ENCODE data around the gene SIRT7. TPM values are rescaled to one million over a fixed set of nuclear protein-coding genes. Genes with fewer than 3 reads are reported as not detected.

SIRT7 gene, protein sequence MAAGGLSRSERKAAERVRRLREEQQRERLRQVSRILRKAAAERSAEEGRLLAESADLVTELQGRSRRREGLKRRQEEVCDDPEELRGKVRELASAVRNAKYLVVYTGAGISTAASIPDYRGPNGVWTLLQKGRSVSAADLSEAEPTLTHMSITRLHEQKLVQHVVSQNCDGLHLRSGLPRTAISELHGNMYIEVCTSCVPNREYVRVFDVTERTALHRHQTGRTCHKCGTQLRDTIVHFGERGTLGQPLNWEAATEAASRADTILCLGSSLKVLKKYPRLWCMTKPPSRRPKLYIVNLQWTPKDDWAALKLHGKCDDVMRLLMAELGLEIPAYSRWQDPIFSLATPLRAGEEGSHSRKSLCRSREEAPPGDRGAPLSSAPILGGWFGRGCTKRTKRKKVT
- total RNA-seq, result 14.6 and 18.5 TPM in 2 replicates

DNA sequence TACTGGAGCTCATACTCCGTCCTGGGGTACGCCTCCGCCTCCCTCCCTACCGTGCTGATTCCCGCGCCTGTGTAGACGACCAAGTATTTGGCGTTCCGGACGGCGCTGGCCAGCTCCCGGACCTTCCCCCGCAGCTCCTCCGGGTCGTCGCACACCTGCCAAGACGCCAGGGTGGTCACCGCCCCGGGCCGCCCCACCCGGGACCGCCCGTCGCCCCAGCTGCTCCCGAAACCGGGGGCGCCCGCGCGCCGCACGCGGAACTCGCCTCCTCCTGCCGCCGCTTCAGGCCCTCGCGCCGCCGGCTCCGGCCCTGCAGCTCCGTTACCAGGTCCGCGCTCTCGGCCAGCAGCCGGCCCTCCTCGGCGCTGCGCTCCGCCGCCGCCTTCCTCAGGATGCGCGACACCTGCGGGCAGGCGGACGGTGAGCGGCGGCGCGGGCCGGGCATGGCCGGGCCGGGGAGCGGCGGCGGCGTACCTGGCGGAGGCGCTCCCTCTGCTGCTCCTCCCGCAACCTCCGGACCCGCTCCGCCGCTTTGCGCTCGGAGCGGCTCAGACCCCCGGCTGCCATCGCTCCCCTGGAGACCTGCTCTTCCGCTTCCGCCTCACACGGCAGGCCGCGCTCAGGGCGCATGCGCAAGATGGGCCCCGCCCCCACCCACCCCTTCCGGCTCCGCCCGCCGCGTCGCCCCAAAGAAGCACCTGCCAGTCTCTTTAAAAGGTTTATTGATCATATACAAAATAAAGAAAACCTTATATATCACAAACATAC is at the start of gene SIRT7:
TSS of gene SIRT7 (minus strand) at position 612 of the 768 bp plus-strand sequence. CDS start at position 567, 45 bp downstream.

DNA sequence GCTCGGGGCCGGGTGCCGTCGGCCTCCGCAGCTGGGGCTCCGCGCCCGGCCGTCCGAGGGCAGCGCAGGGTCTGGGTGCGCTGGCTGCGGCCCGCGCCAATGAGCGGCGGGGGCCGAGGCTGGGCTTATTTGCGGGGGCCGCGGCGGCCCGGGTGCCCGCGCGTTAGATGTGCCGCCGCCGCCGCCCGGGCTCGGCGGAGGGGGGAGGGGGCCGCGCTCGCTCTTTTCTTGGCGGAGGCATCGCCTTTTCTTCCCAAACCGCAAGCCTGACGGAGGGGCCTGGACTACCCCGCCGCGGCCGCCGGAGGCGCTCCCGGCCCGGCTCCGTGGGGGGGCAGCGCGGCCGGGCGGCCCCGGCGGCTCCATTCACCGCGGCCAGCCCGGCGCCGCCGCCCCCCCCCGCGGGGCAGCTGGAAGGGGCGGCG is 43.1 kb upstream of the SIRT7 start, which contains the start of gene NOTUM:
TSS of gene NOTUM (minus strand) at position 101 of the 425 bp plus-strand sequence. CDS start 278 bp downstream, outside the sequence.

DNA sequence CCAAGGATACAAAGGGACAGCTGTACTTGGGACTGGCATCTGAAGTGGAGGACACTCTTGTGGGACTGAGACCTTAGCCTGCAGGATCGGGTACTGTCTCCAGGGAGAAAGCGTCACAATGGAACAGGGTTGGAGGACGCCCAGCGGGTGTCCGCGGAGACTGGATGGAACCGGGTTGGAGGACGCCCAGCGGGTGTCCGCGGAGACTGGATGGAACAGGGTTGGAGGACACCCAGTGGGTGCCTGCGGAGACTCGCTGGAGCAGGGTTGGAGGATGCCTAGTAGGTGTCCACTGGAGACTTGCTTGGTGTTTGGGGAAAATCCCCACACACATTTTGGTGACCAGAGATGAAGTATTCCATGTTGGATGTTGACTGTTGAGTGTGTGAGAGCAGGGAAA is 29.2 kb upstream of the SIRT7 start, which contains the start of gene MYADML2:
TSS of gene MYADML2 (minus strand) at position 45 of the 400 bp plus-strand sequence. CDS start 5,492 bp downstream, outside the sequence.

DNA sequence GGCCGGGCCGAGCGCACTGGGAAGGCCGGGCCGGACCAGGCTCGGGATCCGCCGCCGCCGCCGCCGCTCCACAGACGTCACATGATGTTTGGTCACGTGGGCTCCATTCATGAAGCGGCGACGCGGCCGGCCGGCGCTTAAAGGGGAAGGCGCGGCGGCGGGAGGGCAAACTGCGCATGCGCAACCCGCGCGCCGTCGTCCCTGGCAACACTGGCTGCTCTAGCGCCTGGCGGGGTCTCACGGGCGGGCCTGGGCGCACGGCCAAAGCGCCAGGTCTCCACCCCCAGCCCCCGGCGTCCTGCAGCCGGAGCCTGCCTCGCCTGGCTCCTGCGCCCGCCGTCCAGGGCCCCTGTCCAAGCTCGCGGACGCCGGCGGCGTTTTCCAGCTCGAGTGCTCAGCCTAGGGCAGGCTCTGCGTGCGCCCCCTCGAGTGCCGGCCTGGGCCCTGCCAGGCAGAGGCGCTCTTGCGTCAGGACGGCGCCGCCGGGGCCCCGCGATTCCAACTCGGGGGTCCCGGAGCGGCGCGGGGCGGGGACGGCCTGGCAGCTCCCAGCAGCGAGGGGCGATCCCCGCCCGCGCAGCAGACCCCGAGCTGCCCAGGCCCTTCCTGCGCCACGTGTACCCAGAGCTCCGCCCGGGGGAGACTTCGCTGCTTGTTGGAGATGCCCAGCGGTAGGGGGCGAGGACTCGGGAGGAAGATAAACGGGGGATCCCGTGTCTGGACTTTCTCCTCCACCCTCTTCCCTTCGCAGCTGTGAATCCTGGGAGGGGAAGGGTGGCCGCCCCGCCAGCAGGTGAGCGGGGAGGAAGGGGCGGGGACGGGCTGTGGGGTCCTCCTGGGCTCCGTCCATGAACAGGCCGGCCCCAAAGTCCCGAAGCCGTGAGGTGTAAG is 9.9 kb upstream of the SIRT7 start, which contains the start of gene MAFG:
TSS of gene MAFG (minus strand) at position 83 of the 891 bp plus-strand sequence. CDS start 4,550 bp downstream, outside the sequence.

DNA sequence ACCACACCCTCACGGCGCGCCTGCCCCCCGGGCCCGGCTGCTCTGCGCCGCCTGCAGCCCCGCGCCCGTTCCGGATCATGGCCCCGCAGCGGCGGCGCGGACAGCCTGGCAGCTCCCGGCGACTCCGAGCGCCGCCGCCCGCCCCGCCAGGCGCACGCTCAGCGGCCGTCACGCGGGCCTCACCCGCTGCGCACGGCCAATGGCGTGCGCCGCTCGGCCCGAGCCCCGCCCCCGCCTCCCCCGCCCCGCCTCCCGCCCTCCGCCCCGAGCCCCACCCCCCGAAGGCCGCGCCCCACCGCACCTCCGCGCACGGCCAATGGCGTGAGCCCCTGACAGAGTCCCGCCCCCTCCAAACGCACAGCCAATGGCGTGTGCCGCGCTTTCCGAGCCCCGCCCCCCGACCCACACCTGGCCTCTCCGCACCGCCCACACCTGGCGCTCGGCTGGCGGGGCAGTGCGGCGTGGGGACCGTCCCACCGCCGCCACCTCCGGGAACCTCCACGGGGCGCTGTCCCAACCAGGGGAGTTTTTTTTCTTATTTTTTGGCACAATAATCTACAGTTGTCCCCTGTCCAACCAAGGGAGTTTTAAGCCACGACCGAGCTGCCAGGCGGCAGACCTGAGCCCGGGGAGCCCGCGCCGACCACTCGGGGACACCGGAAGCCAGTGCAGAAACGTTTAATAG is 6.6 kb downstream of the SIRT7 start, which contains the start of gene PCYT2:
TSS of gene PCYT2 (minus strand) at position 123 of the 685 bp plus-strand sequence. CDS start at position 79, 44 bp downstream.

DNA sequence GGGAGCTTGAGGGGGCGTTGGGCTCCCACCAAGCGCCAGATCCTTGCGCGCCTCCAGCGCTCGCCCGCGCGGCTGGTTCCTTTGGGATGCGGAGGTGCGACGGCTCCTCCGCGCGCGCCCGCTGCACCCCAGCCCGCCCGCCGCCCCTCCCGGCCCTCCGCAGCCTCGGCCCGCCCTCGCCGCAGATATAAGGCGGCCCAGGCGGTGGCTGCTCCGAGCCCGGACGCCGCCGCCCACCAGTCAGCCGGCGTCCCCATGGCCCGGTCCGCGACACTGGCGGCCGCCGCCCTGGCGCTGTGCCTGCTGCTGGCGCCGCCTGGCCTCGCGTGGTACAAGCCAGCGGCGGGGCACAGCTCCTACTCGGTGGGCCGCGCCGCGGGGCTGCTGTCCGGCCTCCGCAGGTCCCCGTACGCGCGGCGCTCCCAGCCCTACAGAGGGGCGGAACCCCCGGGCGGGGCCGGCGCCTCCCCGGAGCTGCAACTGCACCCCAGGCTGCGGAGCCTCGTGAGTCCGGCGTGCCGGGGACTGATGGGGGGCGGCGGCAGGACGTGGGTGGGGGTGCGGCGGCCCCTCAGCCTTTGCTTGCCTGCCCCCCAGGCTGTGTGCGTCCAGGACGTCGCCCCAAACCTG is 15.8 kb downstream of the SIRT7 start, which contains the start of gene NPB:
TSS of gene NPB (plus strand) at position 216 of the 630 bp plus-strand sequence. CDS start at position 256, 40 bp downstream.

DNA sequence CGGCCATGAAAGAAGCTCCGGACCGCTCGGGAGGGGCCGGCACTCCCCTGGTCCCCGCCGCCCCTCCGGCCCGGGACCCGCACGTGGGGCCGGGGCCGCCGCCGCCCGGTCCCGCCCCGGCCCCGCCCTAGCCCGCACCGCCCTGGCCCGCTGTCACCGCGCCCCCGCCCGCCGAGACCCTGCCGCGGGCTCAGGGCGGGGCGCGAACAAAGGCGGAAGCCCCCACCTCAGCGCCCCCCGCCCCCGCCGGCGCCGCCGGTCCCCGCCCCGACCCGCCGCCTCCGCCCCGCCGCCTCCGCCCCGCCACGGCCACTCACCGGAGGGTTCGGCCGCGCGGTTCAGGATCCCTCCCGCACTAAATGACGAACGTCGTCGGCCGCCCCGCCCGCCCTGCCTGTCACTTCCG is 47.0 kb downstream of the SIRT7 start, which contains the start of gene ARHGDIA:
TSS of gene ARHGDIA (minus strand) at position 357 of the 406 bp plus-strand sequence. CDS start 1,407 bp downstream, outside the sequence.

Other genes starting within 250 kb of the SIRT7 start
- gene ARL16, start 234.4 kb downstream of the SIRT7 start, total RNA-seq, result 25.1 and 42.8 TPM in 2 replicates
- 78.3 and 91.3 TPM in 2 replicates for gene HGS, start 234.2 kb downstream of the SIRT7 start, total RNA-seq
- gene MRPL12, start 214.8 kb downstream of the SIRT7 start, total RNA-seq, result 5.2 and 6.3 TPM in 2 replicates
- gene SLC25A10, start 205.9 kb downstream of the SIRT7 start, total RNA-seq, result 7.0 and 10.8 TPM in 2 replicates
- not detected in 2 replicates for gene GCGR, start 114.0 kb downstream of the SIRT7 start, total RNA-seq
- 124 and 145 TPM in 2 replicates for gene MCRIP1, start 84.9 kb downstream of the SIRT7 start, total RNA-seq
- gene PPP1R27, start 83.1 kb downstream of the SIRT7 start, total RNA-seq, result not detected in 2 replicates
- gene P4HB, start 57.6 kb downstream of the SIRT7 start, total RNA-seq, result 1,018 and 1,063 TPM in 2 replicates
- 110 and 179 TPM in 2 replicates for gene ARHGDIA, start 46.8 kb downstream of the SIRT7 start, total RNA-seq
- 109 and 156 TPM in 2 replicates for gene ALYREF, start 26.6 kb downstream of the SIRT7 start, total RNA-seq
- 201 and 265 TPM in 2 replicates for gene ANAPC11, start 26.5 kb downstream of the SIRT7 start, total RNA-seq
- gene NPB, start 15.9 kb downstream of the SIRT7 start, total RNA-seq, result 0.37 and 0.40 TPM in 2 replicates
- gene PCYT2, start 6.8 kb downstream of the SIRT7 start, total RNA-seq, result 55.0 and 60.2 TPM in 2 replicates
- 17.0 and 17.3 TPM in 2 replicates for gene MAFG, start 9.6 kb upstream of the SIRT7 start, total RNA-seq
- 54.8 and 61.3 TPM in 2 replicates for gene PYCR1, start 19.1 kb upstream of the SIRT7 start, total RNA-seq
- gene MYADML2, start 29.1 kb upstream of the SIRT7 start, total RNA-seq, result under 0.01 TPM in 1 of 2 replicates, not detected in the other
- under 0.01 TPM in 1 of 2 replicates, not detected in the other for gene NOTUM, start 43.0 kb upstream of the SIRT7 start, total RNA-seq
- gene ASPSCR1, start 59.5 kb upstream of the SIRT7 start, total RNA-seq, result 26.6 and 28.8 TPM in 2 replicates
- 26.2 and 35.1 TPM in 2 replicates for gene CENPX, start 104.7 kb upstream of the SIRT7 start, total RNA-seq
- gene LRRC45, start 105.1 kb upstream of the SIRT7 start, total RNA-seq, result 12.0 and 17.8 TPM in 2 replicates
- 4.4 and 4.8 TPM in 2 replicates for gene RAC3, start 113.5 kb upstream of the SIRT7 start, total RNA-seq
- gene DCXR, start 119.5 kb upstream of the SIRT7 start, total RNA-seq, result 38.7 and 43.1 TPM in 2 replicates
- 23.5 and 26.9 TPM in 2 replicates for gene RFNG, start 133.6 kb upstream of the SIRT7 start, total RNA-seq
- 76.9 and 97.9 TPM in 2 replicates for gene GPS1, start 133.7 kb upstream of the SIRT7 start, total RNA-seq
- gene DUS1L, start 147.6 kb upstream of the SIRT7 start, total RNA-seq, result 35.7 and 50.7 TPM in 2 replicates
- gene FASN, start 180.1 kb upstream of the SIRT7 start, total RNA-seq, result 79.8 and 118 TPM in 2 replicates

Data from aortic smooth muscle cell (primary cell).